ENCODE measurements around the gene HEATR5A. TPM values are rescaled to one million over a fixed set of nuclear protein-coding genes. Genes with fewer than 3 reads are reported as not detected.

Gene HEATR5A
- total RNA-seq, 2 donors from 2014 or later = 31.7 to 36.4 TPM

- WGBS, 2 experiments (ENCODE audit: insufficient coverage in 1 of 2, insufficient read length in 1 of 2) = 92 to 94% methylated on average over 3 to 5 of the region's 5 CpGs
- no peak overlapping the region for H3K27ac ChIP-seq (ENCODE audit: low read depth, low read length)
- H3K4me1 Mint-ChIP-seq = no peaks in the 10 kb centered on the region
- no peak overlapping the region for H3K27ac Mint-ChIP-seq
- H3K4me1 ChIP-seq (ENCODE audit: control insufficient read depth, insufficient read depth, low read length) = no peaks in the 10 kb centered on the region
- H3K36me3 ChIP-seq (ENCODE audit: control insufficient read depth, insufficient read depth, low read length) = peaks cover 21% of the 10 kb centered on the region
- no peak overlapping the region for H3K4me3 Mint-ChIP-seq
- H3K27me3 Mint-ChIP-seq (ENCODE audit: insufficient read depth) = no peaks in the 10 kb centered on the region
- no peaks in the 10 kb centered on the region for H3K9me3 Mint-ChIP-seq
- H3K9ac ChIP-seq (ENCODE audit: extremely low read depth, low read length, poor library complexity, severe bottlenecking) = no peak overlapping the region
- peaks cover 29% of the 10 kb centered on the region for H3K36me3 Mint-ChIP-seq (ENCODE audit: low read depth)
- no peaks in the 10 kb centered on the region for H3K9me3 ChIP-seq (ENCODE audit: control insufficient read depth, low read length)
- no peak for TF ChIP-seq CTCF (conservative IDR thresholded peaks at IDR 0.05)
- no peak overlapping the region for H3K4me3 ChIP-seq (ENCODE audit: low read length)
- no peak for DNase-seq
- no peaks in the 10 kb centered on the region for H3K27me3 ChIP-seq (ENCODE audit: control insufficient read depth, insufficient read depth, low read length, poor library complexity, severe bottlenecking)
Measured at GRCh38 chr14:31388687-31389413, 31.5 kb downstream of the HEATR5A start.

- DNase-seq = no peak
- Histone ChIP-seq H3K4me1 (ENCODE audit: control insufficient read depth, insufficient read depth, low read length) (no peaks in the 10 kb centered on the region), H3K9ac (ENCODE audit: extremely low read depth, low read length, poor library complexity, severe bottlenecking) (no peak overlapping the region), H3K27me3 (ENCODE audit: control insufficient read depth, insufficient read depth, low read length, poor library complexity, severe bottlenecking) (no peaks in the 10 kb centered on the region), H3K36me3 (ENCODE audit: control insufficient read depth, insufficient read depth, low read length) (peaks cover 29% of the 10 kb centered on the region), H3K4me3 (ENCODE audit: low read length) (no peak overlapping the region), H3K27ac (ENCODE audit: low read depth, low read length) (no peak overlapping the region), H3K9me3 (ENCODE audit: control insufficient read depth, low read length) (no peaks in the 10 kb centered on the region)
- no peaks in the 10 kb centered on the region for H3K27me3 Mint-ChIP-seq (ENCODE audit: insufficient read depth)
- H3K9me3 Mint-ChIP-seq = no peaks in the 10 kb centered on the region
- no peaks in the 10 kb centered on the region for H3K4me1 Mint-ChIP-seq
- 93 to 98% methylated on average over 2 to 7 of the region's 7 CpGs for WGBS, 2 experiments (ENCODE audit: insufficient coverage in 1 of 2, insufficient read length in 1 of 2)
- peaks cover 27% of the 10 kb centered on the region for H3K36me3 Mint-ChIP-seq (ENCODE audit: low read depth)
- H3K27ac Mint-ChIP-seq = no peak overlapping the region
- no peak overlapping the region for H3K4me3 Mint-ChIP-seq
- peak; percentile 22 for TF ChIP-seq CTCF (conservative IDR thresholded peaks at IDR 0.05)
Measured at GRCh38 chr14:31387091-31387490, 33.3 kb downstream of the HEATR5A start.

GRCh38 chr14:31386271-31386670 is 34.1 kb downstream of the HEATR5A start:
- DNase-seq = no peak
- Mint-ChIP-seq H3K9me3 (no peaks in the 10 kb centered on the region), H3K27ac (no peak overlapping the region), H3K4me1 (no peaks in the 10 kb centered on the region), H3K36me3 (ENCODE audit: low read depth) (peaks cover 32% of the 10 kb centered on the region), H3K27me3 (ENCODE audit: insufficient read depth) (no peaks in the 10 kb centered on the region), H3K4me3 (no peak overlapping the region)
- no peaks in the 10 kb centered on the region for H3K27me3 ChIP-seq (ENCODE audit: control insufficient read depth, insufficient read depth, low read length, poor library complexity, severe bottlenecking)
- no peaks in the 10 kb centered on the region for H3K9me3 ChIP-seq (ENCODE audit: control insufficient read depth, low read length)
- H3K36me3 ChIP-seq (ENCODE audit: control insufficient read depth, insufficient read depth, low read length) = peaks cover 35% of the 10 kb centered on the region
- no peaks in the 10 kb centered on the region for H3K4me1 ChIP-seq (ENCODE audit: control insufficient read depth, insufficient read depth, low read length)
- 94 to 100% methylated on average over 3 of the region's 5 CpGs for WGBS, 2 experiments (ENCODE audit: insufficient coverage in 1 of 2, insufficient read length in 1 of 2)
- H3K27ac ChIP-seq (ENCODE audit: low read depth, low read length) = no peak overlapping the region
- no peak for TF ChIP-seq CTCF (conservative IDR thresholded peaks at IDR 0.05)
- H3K9ac ChIP-seq (ENCODE audit: extremely low read depth, low read length, poor library complexity, severe bottlenecking) = no peak overlapping the region
- no peak overlapping the region for H3K4me3 ChIP-seq (ENCODE audit: low read length)

All from endodermal cell (in vitro differentiated cells).